Karpas-422 (cell line): Measurements from ENCODE around the gene EP400. TPM values are rescaled to one million over a fixed set of nuclear protein-coding genes. Genes with fewer than 3 reads are reported as not detected.

ENCODE experiments used
- DNase-seq: peaks from one replicate; pipeline ENCODE4 v3.0.0-alpha.2; 2015
- H2AFZ ChIP-seq: fragments of 200-600 bp; sonication (generic); 2 replicates; pipeline ENCODE4 v1.6.1; 2014; ENCODE audit warnings: antibody characterized with exemption, low read length, mixed read lengths
- H3K27ac ChIP-seq: fragments of 200-600 bp; sonication (generic); 2 replicates; pipeline ENCODE4 v1.5.1; 2014; ENCODE audit warnings: mild to moderate bottlenecking, low read length, moderate library complexity
- H3K27me3 ChIP-seq: fragments of 200-600 bp; sonication (generic); 2 replicates; pipeline ENCODE4 v1.6.1; 2014; ENCODE audit warnings: low read length, mixed read lengths
- H3K36me3 ChIP-seq: fragments of 200-600 bp; sonication (generic); 2 replicates; pipeline ENCODE4 v1.6.1; 2014; ENCODE audit warnings: low read length, mixed read lengths; ENCODE audit not compliant: insufficient read depth
- H3K4me1 ChIP-seq: fragments of 200-600 bp; sonication (generic); 2 replicates; pipeline ENCODE4 v1.6.1; 2014; ENCODE audit warnings: mild to moderate bottlenecking, low read length, mixed read lengths
- H3K4me2 ChIP-seq: fragments of 200-600 bp; sonication (generic); 2 replicates; pipeline ENCODE4 v1.6.1; 2014; ENCODE audit warnings: low read length, low read depth, mild to moderate bottlenecking; ENCODE audit not compliant: poor library complexity, severe bottlenecking
- H3K4me3 ChIP-seq: fragments of 200-600 bp; sonication (generic); 2 replicates; pipeline ENCODE4 v1.5.1; 2014; ENCODE audit warnings: mild to moderate bottlenecking, antibody characterized with exemption, low read length, mixed read lengths
- H3K79me2 ChIP-seq: fragments of 200-600 bp; sonication (generic); 2 replicates; pipeline ENCODE4 v1.6.1; 2014; ENCODE audit warnings: mild to moderate bottlenecking, low read length, mixed read lengths
- H3K9ac ChIP-seq: fragments of 200-600 bp; sonication (generic); 2 replicates; pipeline ENCODE4 v1.6.0; 2014; ENCODE audit warnings: low read length
- H3K9me2 ChIP-seq: fragments of 200-600 bp; sonication (generic), shearing (Covaris generic); replicated peaks from 2 replicates; pipeline ENCODE4 v1.6.0; 2014; ENCODE audit warnings: mild to moderate bottlenecking, low read length, moderate library complexity; ENCODE audit not compliant: insufficient read depth
- H3K9me3 ChIP-seq: fragments of 300-700, 200-600 bp; sonication (generic); 2 replicates; pipeline ENCODE4 v1.6.1; 2014; ENCODE audit warnings: low read length, mixed read lengths
- H4K20me1 ChIP-seq: fragments of 200-600 bp; sonication (generic); 2 replicates; pipeline ENCODE4 v1.6.1; 2014; ENCODE audit warnings: mild to moderate bottlenecking, antibody characterized with exemption, low read length, low read depth; ENCODE audit not compliant: insufficient read depth
- total RNA-seq: library from RNA; depleted of rRNA; stranded (reverse); fragments of >200 nt; shearing (Covaris generic); gene quantifications from 2 replicates; pipeline ENCODE4 v1.2.3, GENCODE V29; 2014; ENCODE audit warnings: low replicate concordance

Gene EP400
- total RNA-seq, 1 experiment from 2014 or later = 13.7 TPM

DNA sequence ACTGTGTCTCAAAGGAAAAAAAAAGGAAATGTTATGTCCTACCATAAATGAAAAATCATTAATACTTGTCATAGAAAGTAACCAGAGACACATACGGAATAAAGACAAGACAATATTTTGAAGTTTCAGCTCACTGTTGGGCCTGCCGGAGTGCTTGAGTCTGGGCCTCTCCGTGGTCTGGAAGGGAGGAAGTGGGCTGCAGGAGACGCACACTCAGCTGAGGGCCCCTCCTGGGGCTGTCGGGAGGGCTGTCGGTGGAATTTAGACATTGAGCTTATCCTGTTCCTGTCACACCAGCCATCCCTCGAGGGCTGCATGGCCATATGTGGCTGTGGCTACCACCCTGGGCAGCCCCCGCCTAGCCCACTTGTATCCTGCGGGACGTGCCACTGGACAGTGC lies 113.7 kb downstream of the EP400 start:
- Histone ChIP-seq H3K36me3 (no peaks in the 10 kb centered on the region), H3K9me2 (no peaks in the 10 kb centered on the region), H3K9ac (no peak overlapping the region)

DNA sequence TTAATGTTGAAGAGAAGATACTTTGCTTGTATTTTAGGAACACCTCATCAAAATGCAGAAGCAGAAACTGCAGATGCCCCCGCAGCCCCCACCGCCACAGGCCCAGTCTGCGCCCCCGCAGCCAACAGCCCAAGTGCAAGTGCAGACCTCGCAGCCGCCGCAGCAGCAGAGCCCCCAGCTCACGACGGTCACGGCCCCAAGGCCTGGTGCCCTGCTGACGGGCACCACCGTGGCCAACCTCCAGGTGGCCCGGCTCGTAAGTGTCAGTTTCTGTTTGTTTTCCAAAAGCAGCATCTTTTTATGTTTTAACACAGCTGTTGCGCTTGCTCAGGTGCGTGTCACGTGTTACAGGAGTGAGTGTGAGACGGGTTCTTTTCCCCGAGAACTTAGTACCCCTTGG lies 114.9 kb downstream of the EP400 start:
- no peaks in the 10 kb centered on the region for H3K27me3 ChIP-seq
- peaks cover 31% of the 10 kb centered on the region for H3K4me1 ChIP-seq
- H3K79me2 ChIP-seq = no peaks in the 10 kb centered on the region
- no peaks in the 10 kb centered on the region for H3K9me2 ChIP-seq
- H4K20me1 ChIP-seq = no peaks in the 10 kb centered on the region
- H3K27ac ChIP-seq = no peak overlapping the region
- no peak overlapping the region for H3K9ac ChIP-seq
- DNase-seq = no peak
- H2AFZ ChIP-seq = no peak overlapping the region
- no peaks in the 10 kb centered on the region for H3K9me3 ChIP-seq
- no peaks in the 10 kb centered on the region for H3K36me3 ChIP-seq
- H3K4me2 ChIP-seq = no peak overlapping the region
- H3K4me3 ChIP-seq = no peak overlapping the region

More for the DNA sequence above, 113.7 kb downstream of the EP400 start:
- Histone ChIP-seq H3K79me2 (no peaks in the 10 kb centered on the region), H2AFZ (no peak overlapping the region), H3K4me1 (peaks cover 23% of the 10 kb centered on the region), H3K27me3 (no peaks in the 10 kb centered on the region), H3K9me3 (no peaks in the 10 kb centered on the region), H3K4me2 (no peak overlapping the region), H3K27ac (no peak overlapping the region), H3K4me3 (no peak overlapping the region), H4K20me1 (no peaks in the 10 kb centered on the region)
- no peak for DNase-seq

DNA sequence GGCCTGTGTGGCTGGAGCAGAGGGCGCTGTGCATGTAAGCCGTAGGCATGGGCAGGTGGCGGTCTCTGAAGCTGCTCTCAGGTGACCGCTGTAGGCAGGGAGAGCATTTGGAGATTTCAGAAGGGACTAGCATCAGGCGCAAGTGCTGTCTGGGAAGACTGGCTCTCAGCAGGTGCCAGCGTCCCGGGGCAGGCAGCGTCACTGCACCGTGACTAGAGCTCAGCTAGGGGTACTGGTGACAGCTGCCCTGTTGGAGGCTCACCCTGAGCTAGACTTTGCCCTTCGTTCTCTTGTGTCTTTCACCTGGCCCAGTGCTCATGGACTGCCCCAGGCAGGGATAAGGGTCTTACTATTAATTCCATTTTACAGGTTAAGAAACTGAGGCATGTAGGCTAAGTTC lies 115.5 kb downstream of the EP400 start:
- H3K4me2 ChIP-seq = peak overlapping the region; percentile 52
- H3K27ac ChIP-seq = peak overlapping the region; percentile 75
- DNase-seq = no peak
- H3K9ac ChIP-seq = no peak overlapping the region
- H3K27me3 ChIP-seq = no peaks in the 10 kb centered on the region
- H3K4me3 ChIP-seq = no peak overlapping the region
- no peaks in the 10 kb centered on the region for H4K20me1 ChIP-seq
- peaks cover 37% of the 10 kb centered on the region for H3K4me1 ChIP-seq
- H3K79me2 ChIP-seq = no peaks in the 10 kb centered on the region
- H3K36me3 ChIP-seq = no peaks in the 10 kb centered on the region
- H3K9me3 ChIP-seq = no peaks in the 10 kb centered on the region
- H2AFZ ChIP-seq = no peak overlapping the region
- H3K9me2 ChIP-seq = no peaks in the 10 kb centered on the region

DNA sequence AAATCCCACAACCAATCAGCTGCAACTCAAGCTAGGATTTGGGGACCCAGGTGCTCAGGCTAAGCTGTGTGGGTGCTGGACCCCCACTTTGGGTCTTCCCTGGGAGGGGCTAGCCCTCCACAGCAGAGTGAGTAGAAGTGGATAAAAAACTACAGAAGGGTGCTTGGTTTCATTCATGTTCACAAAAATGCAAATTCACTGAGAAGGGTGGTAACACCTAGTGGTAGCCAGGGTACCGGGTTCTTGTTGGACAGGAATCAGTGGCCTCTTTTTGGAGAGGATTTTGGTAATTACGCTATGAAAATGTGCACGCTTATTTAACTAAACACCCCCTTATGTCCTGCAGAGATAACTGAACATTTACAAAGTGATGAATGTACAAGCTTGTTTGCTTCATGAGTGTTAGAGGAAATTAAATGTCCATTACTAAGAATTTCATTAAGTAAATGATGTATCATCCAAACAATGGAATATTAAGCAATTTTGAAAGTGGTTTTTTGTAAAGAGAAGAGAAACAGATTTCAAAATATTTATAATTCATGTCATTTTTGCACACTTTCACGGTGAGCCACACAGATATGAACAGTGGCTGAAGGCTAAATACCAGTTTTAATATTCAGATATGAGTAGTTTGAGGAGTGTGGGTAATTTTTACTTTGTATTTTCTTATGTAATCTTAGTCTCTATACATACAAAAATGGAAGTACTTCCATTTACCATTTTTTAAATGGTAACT lies 116.0 kb downstream of the EP400 start:
- Histone ChIP-seq H2AFZ (no peak overlapping the region), H3K9ac (peak overlapping the region; percentile 29; the same call in 1 of the 2 replicates), H4K20me1 (no peaks in the 10 kb centered on the region), H3K9me2 (no peaks in the 10 kb centered on the region), H3K27me3 (no peaks in the 10 kb centered on the region), H3K4me3 (0 out of 2 replicates have a peak overlapping the region, but pooled peaks have one; percentile 1), H3K27ac (peak overlapping the region; percentile 75), H3K4me2 (peak overlapping the region; percentile 52), H3K9me3 (no peaks in the 10 kb centered on the region), H3K36me3 (no peaks in the 10 kb centered on the region), H3K79me2 (no peaks in the 10 kb centered on the region), H3K4me1 (peaks cover 42% of the 10 kb centered on the region)
- no peak for DNase-seq

DNA sequence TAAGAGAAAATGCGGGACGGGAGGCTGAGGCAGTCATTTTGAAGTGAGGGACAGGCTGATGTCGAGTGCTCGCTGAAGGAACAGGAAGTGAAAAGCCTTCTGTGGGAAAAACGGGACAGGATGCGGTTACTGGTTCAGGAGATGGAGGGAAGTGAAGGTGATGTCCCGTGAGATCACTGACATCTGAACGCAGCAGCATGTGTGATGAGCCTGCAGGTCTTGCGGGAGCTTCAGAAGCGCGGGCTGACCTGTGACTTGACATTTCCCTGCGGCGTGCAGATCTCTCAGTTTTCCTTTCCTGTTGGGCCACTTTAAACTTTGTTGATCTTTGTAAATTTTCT lies 116.6 kb downstream of the EP400 start:
- Histone ChIP-seq H3K27ac (peak overlapping the region; percentile 75), H3K9me2 (no peaks in the 10 kb centered on the region), H4K20me1 (no peaks in the 10 kb centered on the region), H3K79me2 (no peaks in the 10 kb centered on the region), H3K36me3 (no peaks in the 10 kb centered on the region), H3K27me3 (no peaks in the 10 kb centered on the region), H3K9me3 (no peaks in the 10 kb centered on the region), H3K4me2 (peak overlapping the region; percentile 52), H3K4me3 (0 out of 2 replicates have a peak overlapping the region, but pooled peaks have one; percentile 1), H3K4me1 (peaks cover 48% of the 10 kb centered on the region), H3K9ac (peak overlapping the region; percentile 29), H2AFZ (no peak overlapping the region)
- peak; percentile 56 for DNase-seq

DNA sequence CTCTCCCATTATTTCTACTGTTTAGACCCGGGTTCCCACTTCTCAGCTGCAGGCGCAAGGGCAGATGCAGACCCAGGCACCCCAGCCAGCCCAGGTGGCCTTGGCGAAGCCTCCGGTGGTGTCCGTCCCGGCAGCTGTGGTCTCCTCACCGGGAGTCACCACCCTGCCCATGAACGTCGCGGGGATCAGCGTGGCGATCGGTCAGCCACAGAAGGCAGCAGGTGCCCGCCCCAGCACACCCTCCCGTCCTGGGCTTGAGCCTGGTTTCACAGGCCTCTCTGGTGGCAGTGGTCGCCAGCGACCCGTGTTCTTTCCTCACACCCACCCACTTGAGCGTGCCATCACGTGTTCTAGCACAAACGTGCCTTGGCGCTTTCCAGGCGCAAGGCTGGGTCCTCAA lies 117.0 kb downstream of the EP400 start:
- Histone ChIP-seq H3K36me3 (no peaks in the 10 kb centered on the region), H2AFZ (no peak overlapping the region), H3K27me3 (no peaks in the 10 kb centered on the region), H3K4me1 (peaks cover 52% of the 10 kb centered on the region), H3K9ac (peak overlapping the region; percentile 29; the same call in 1 of the 2 replicates), H3K9me2 (no peaks in the 10 kb centered on the region), H4K20me1 (no peaks in the 10 kb centered on the region), H3K4me2 (peak overlapping the region; percentile 52), H3K9me3 (no peaks in the 10 kb centered on the region), H3K27ac (peak overlapping the region; percentile 75), H3K4me3 (no peak overlapping the region), H3K79me2 (no peaks in the 10 kb centered on the region)
- no peak for DNase-seq

DNA sequence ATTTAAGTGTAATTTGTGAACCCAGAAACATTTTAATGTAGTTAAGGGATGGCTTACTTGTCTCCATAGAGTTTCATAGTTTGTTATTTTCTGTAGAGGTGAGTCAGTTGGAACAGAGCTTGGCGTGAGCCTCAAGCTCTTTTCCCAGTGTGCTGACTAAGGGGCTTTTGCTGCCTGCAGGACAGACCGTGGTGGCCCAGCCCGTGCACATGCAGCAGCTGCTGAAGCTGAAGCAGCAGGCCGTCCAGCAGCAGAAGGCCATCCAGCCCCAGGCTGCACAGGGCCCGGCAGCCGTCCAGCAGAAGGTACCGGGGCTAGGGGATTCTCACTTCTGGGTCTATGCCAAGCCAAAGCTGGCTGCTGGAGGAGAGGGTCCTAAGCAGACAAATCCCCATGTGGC lies 117.4 kb downstream of the EP400 start:
- no peaks in the 10 kb centered on the region for H3K27me3 ChIP-seq
- H3K9ac ChIP-seq = no peak overlapping the region
- H3K9me2 ChIP-seq = no peaks in the 10 kb centered on the region
- H2AFZ ChIP-seq = no peak overlapping the region
- no peaks in the 10 kb centered on the region for H4K20me1 ChIP-seq
- no peak overlapping the region for H3K27ac ChIP-seq
- no peak overlapping the region for H3K4me3 ChIP-seq
- no peak overlapping the region for H3K4me2 ChIP-seq
- H3K9me3 ChIP-seq = no peaks in the 10 kb centered on the region
- H3K4me1 ChIP-seq = peaks cover 57% of the 10 kb centered on the region
- H3K36me3 ChIP-seq = no peaks in the 10 kb centered on the region
- no peak for DNase-seq
- peaks cover 1% of the 10 kb centered on the region; the same call in 1 of the 2 replicates for H3K79me2 ChIP-seq

DNA sequence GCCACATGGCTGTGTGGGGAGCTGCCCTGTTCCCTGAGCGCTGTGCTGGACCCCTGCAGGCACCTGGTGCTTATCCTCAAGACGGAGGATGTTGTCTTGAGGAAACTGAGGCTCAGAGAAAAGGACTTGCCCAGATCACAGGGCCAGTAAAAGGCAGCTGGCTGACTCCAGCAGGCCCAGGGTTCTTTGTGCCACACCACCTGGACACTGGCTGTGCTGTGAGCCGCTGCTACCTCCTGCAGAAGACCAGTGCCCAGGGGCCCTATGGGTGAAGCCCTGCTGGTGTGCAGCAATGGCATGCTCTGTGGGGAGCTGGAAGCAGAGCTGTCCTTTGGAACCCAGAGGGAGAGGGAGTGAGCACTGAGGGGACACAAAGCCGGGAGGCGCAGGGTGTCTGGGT lies 118.5 kb downstream of the EP400 start:
- Histone ChIP-seq H4K20me1 (no peaks in the 10 kb centered on the region), H3K27ac (no peak overlapping the region), H3K4me2 (no peak overlapping the region), H3K9me3 (no peaks in the 10 kb centered on the region), H3K27me3 (no peaks in the 10 kb centered on the region), H3K36me3 (no peaks in the 10 kb centered on the region), H3K9me2 (no peaks in the 10 kb centered on the region), H3K79me2 (peaks cover 8% of the 10 kb centered on the region; the same call in 1 of the 2 replicates), H3K9ac (no peak overlapping the region), H3K4me1 (peaks cover 63% of the 10 kb centered on the region), H3K4me3 (no peak overlapping the region), H2AFZ (no peak overlapping the region)
- no peak for DNase-seq
